HEK293 (cell line): ENCODE measurements around the gene NT5M.

Experiments
- PRDM1 ChIP-seq: fragments of 450-650 bp; formaldehyde crosslinking; IDR thresholded peaks from 2 replicates; pipeline ENCODE4; 2016; ENCODE audit warnings: missing biosample characterization, missing genetic modification characterization
- PRDM10 ChIP-seq: fragments of 450-650 bp; formaldehyde crosslinking; IDR thresholded peaks from 2 replicates; pipeline ENCODE4 v1.5.1; 2016; ENCODE audit warnings: missing biosample characterization, missing genetic modification characterization
- TCF7L2 ChIP-seq: IDR thresholded peaks from 2 replicates; pipeline ENCODE4 v1.6.1; 2011; ENCODE audit warnings: low read depth, mild to moderate bottlenecking, inconsistent platforms, low read length, moderate library complexity, borderline replicate concordance
- ZNF664 ChIP-seq: fragments of 450-650 bp; formaldehyde crosslinking; IDR thresholded peaks from 2 replicates; pipeline ENCODE4 v1.5.1; 2016; ENCODE audit warnings: missing biosample characterization, missing genetic modification characterization
- ZNF843 ChIP-seq: fragments of 450-650 bp; formaldehyde crosslinking; IDR thresholded peaks from 2 replicates; pipeline ENCODE4 v1.5.1; 2016; ENCODE audit warnings: missing biosample characterization, missing genetic modification characterization
- TF ChIP-seq, protein P1 (sequence below): fragments of 450-650 bp; formaldehyde crosslinking; IDR thresholded peaks from 2 replicates; pipeline ENCODE4 v1.5.1; 2016; ENCODE audit warnings: missing biosample characterization, missing genetic modification characterization
- TF ChIP-seq, protein P2 (sequence below): fragments of 450-650 bp; formaldehyde crosslinking; IDR thresholded peaks from 2 replicates; pipeline ENCODE4 v1.5.1; 2016; ENCODE audit warnings: missing biosample characterization, missing genetic modification characterization
- TF ChIP-seq, protein P3 (sequence below): fragments of 450-650 bp; formaldehyde crosslinking; IDR thresholded peaks from 2 replicates; pipeline ENCODE4 v1.5.1; 2016; ENCODE audit warnings: missing biosample characterization, missing genetic modification characterization

- TF ChIP-seq ZNF664 (tag by site-specific recombination) (no peak), TCF7L2 (no peak), ZNF843 (tag by site-specific recombination) (no peak), PRDM10 (tag by site-specific recombination) (no peak), PRDM1 (tag by site-specific recombination) (no peak)
- TF ChIP-seq, protein P1, sequence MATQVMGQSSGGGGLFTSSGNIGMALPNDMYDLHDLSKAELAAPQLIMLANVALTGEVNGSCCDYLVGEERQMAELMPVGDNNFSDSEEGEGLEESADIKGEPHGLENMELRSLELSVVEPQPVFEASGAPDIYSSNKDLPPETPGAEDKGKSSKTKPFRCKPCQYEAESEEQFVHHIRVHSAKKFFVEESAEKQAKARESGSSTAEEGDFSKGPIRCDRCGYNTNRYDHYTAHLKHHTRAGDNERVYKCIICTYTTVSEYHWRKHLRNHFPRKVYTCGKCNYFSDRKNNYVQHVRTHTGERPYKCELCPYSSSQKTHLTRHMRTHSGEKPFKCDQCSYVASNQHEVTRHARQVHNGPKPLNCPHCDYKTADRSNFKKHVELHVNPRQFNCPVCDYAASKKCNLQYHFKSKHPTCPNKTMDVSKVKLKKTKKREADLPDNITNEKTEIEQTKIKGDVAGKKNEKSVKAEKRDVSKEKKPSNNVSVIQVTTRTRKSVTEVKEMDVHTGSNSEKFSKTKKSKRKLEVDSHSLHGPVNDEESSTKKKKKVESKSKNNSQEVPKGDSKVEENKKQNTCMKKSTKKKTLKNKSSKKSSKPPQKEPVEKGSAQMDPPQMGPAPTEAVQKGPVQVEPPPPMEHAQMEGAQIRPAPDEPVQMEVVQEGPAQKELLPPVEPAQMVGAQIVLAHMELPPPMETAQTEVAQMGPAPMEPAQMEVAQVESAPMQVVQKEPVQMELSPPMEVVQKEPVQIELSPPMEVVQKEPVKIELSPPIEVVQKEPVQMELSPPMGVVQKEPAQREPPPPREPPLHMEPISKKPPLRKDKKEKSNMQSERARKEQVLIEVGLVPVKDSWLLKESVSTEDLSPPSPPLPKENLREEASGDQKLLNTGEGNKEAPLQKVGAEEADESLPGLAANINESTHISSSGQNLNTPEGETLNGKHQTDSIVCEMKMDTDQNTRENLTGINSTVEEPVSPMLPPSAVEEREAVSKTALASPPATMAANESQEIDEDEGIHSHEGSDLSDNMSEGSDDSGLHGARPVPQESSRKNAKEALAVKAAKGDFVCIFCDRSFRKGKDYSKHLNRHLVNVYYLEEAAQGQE (tag by site-specific recombination): no peak
- TF ChIP-seq, protein P2, sequence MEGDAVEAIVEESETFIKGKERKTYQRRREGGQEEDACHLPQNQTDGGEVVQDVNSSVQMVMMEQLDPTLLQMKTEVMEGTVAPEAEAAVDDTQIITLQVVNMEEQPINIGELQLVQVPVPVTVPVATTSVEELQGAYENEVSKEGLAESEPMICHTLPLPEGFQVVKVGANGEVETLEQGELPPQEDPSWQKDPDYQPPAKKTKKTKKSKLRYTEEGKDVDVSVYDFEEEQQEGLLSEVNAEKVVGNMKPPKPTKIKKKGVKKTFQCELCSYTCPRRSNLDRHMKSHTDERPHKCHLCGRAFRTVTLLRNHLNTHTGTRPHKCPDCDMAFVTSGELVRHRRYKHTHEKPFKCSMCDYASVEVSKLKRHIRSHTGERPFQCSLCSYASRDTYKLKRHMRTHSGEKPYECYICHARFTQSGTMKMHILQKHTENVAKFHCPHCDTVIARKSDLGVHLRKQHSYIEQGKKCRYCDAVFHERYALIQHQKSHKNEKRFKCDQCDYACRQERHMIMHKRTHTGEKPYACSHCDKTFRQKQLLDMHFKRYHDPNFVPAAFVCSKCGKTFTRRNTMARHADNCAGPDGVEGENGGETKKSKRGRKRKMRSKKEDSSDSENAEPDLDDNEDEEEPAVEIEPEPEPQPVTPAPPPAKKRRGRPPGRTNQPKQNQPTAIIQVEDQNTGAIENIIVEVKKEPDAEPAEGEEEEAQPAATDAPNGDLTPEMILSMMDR (tag by site-specific recombination): no peak
- TF ChIP-seq, protein P3, sequence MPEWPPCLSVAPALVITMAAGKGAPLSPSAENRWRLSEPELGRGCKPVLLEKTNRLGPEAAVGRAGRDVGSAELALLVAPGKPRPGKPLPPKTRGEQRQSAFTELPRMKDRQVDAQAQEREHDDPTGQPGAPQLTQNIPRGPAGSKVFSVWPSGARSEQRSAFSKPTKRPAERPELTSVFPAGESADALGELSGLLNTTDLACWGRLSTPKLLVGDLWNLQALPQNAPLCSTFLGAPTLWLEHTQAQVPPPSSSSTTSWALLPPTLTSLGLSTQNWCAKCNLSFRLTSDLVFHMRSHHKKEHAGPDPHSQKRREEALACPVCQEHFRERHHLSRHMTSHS (tag by site-specific recombination): no peak
Measured at GRCh38 chr17:17348872-17349723, 45.9 kb downstream of the NT5M start.
